ENCODE data around the gene HYLS1. TPM values are rescaled to one million over a fixed set of nuclear protein-coding genes. Genes with fewer than 3 reads are reported as not detected.

Gene HYLS1
- total RNA-seq, 1 donor from 2014 or later = 3.7 TPM

DNA sequence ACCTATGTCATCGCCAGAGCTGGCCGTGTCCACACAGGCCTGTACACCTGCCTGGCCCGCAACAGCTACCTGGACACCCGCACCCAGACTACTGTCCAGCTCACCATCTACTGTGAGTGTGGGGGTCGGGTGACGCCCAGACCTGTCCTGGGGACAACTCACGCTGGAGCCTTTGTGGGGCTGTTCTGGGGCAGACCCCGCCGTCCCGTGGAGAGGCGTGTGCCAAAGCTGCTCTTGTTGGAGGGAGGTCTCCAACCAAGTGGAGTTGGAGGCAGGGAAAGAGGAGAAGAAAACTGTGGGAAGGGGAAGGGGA is 62.7 kb downstream of the HYLS1 start:
- intact Hi-C loops (cut with DNase I) = loop anchor here (10.0 kb wide), 1 partner anchor 705 kb away; no protein-coding TSS in a partner anchor
- no peaks in the 10 kb centered on the region for H3K36me3 ChIP-seq
- no peaks in the 10 kb centered on the region for H3K27me3 ChIP-seq
- no peak overlapping the region for H3K27ac ChIP-seq
- TF ChIP-seq, protein P1, sequence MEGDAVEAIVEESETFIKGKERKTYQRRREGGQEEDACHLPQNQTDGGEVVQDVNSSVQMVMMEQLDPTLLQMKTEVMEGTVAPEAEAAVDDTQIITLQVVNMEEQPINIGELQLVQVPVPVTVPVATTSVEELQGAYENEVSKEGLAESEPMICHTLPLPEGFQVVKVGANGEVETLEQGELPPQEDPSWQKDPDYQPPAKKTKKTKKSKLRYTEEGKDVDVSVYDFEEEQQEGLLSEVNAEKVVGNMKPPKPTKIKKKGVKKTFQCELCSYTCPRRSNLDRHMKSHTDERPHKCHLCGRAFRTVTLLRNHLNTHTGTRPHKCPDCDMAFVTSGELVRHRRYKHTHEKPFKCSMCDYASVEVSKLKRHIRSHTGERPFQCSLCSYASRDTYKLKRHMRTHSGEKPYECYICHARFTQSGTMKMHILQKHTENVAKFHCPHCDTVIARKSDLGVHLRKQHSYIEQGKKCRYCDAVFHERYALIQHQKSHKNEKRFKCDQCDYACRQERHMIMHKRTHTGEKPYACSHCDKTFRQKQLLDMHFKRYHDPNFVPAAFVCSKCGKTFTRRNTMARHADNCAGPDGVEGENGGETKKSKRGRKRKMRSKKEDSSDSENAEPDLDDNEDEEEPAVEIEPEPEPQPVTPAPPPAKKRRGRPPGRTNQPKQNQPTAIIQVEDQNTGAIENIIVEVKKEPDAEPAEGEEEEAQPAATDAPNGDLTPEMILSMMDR (IDR thresholded peaks at IDR 0.05) = no peak
- TF ChIP-seq POLR2A (IDR thresholded peaks at IDR 0.05) = no peak
- H3K9me3 ChIP-seq = no peaks in the 10 kb centered on the region
- peaks cover 35% of the 10 kb centered on the region for H3K4me1 ChIP-seq
- peak; percentile 52 to 80 for DNase-seq (ENCODE audit: extremely low spot score in 2 of 2)
- no peak overlapping the region for H3K4me3 ChIP-seq

Other genes with a start within 250 kb of the HYLS1 start
- gene ACRV1, start 206.8 kb upstream of the HYLS1 start, total RNA-seq = not detected
- gene PATE1, start 141.4 kb upstream of the HYLS1 start, total RNA-seq = not detected
- gene PATE2, start 108.8 kb upstream of the HYLS1 start, total RNA-seq = not detected
- gene PATE3, start 99.5 kb upstream of the HYLS1 start, total RNA-seq = not detected
- gene PATE4, start 54.4 kb upstream of the HYLS1 start, total RNA-seq = not detected
- 8.1 TPM for gene PUS3, start 15.5 kb downstream of the HYLS1 start, total RNA-seq
- not detected for gene DDX25, start 16.8 kb downstream of the HYLS1 start, total RNA-seq
- gene VSIG10L2, start 58.4 kb downstream of the HYLS1 start, total RNA-seq = 28.2 TPM
- 9.8 TPM for gene CDON, start 175.2 kb downstream of the HYLS1 start, total RNA-seq